ENCODE results near the gene PRKAG3. TPM values are rescaled to one million over a fixed set of nuclear protein-coding genes. Genes with fewer than 3 reads are reported as not detected.
"Not testable (repeated sequence)": the region's sequence is repeated elsewhere in the genome, so short reads cannot be mapped to it uniquely, and the experiment has no call there.

PRKAG3 gene
- total RNA-seq, 2 experiments from 2014 or later, result not detected

GRCh38 chr2:218777276-218777990 lies 54.2 kb downstream of the PRKAG3 start:
- Mint-ChIP-seq H3K27me3 (peaks cover 19% of the 10 kb centered on the region), H3K27ac (no peak overlapping the region), H3K36me3 (ENCODE audit: low read depth) (peaks cover 5% of the 10 kb centered on the region), H3K9me3 (peaks cover 20% of the 10 kb centered on the region), H3K4me1 (no peaks in the 10 kb centered on the region), H3K4me3 (no peak overlapping the region)
- CTCF ChIA-PET, result no interaction called here
- no peak for DNase-seq
- POLR2A ChIA-PET, result no interaction called here

GRCh38 chr2:218776488-218776887 lies 55.1 kb downstream of the PRKAG3 start:
- no peaks in the 10 kb centered on the region for H3K4me1 Mint-ChIP-seq
- no peak overlapping the region for H3K27ac Mint-ChIP-seq
- CTCF ChIA-PET, result interaction anchor here (1.3 kb wide), 1 partner anchor 40 kb away, joined by 4 read pairs; no protein-coding TSS in a partner anchor
- H3K36me3 Mint-ChIP-seq (ENCODE audit: low read depth), result peaks cover 5% of the 10 kb centered on the region
- H3K4me3 Mint-ChIP-seq, result no peak overlapping the region
- POLR2A ChIA-PET, result no interaction called here
- H3K27me3 Mint-ChIP-seq, result peaks cover 16% of the 10 kb centered on the region
- no peak for DNase-seq
- peaks cover 20% of the 10 kb centered on the region for H3K9me3 Mint-ChIP-seq

GRCh38 chr2:218773881-218774280 lies 57.7 kb downstream of the PRKAG3 start:
- H3K27me3 Mint-ChIP-seq, result no peaks in the 10 kb centered on the region
- H3K27ac Mint-ChIP-seq, result no peak overlapping the region
- peaks cover 5% of the 10 kb centered on the region for H3K36me3 Mint-ChIP-seq (ENCODE audit: low read depth)
- H3K4me3 Mint-ChIP-seq, result no peak overlapping the region
- H3K9me3 Mint-ChIP-seq, result peaks cover 18% of the 10 kb centered on the region
- no peaks in the 10 kb centered on the region for H3K4me1 Mint-ChIP-seq
- ChIA-PET POLR2A (no interaction called here), CTCF (interaction anchor here (1.0 kb wide), 1 partner anchor 9 kb away, joined by 3 read pairs; no protein-coding TSS in a partner anchor)
- DNase-seq, result no peak

- H3K27ac Mint-ChIP-seq; DNase-seq; H3K4me3 Mint-ChIP-seq; CTCF ChIA-PET; H3K27me3 Mint-ChIP-seq; H3K36me3 Mint-ChIP-seq (ENCODE audit: low read depth); POLR2A ChIA-PET; H3K4me1 Mint-ChIP-seq: not testable (repeated sequence)
- H3K9me3 Mint-ChIP-seq, result peaks cover 12% of the 10 kb centered on the region
Observed at GRCh38 chr2:218772759-218773158, 58.8 kb downstream of the PRKAG3 start.

Small RNAs within 50 kb of the gene (microRNA-seq; reads per million reads assigned to microRNA genes)
- not detected for gene MIR9500 (ENCODE audit: borderline microRNAs expressed, borderline replicate concordance)

Other genes starting within 250 kb of the PRKAG3 start
- under 1 TPM; 0.15 to 0.30 TPM for gene PLCD4, start 223.9 kb downstream of the PRKAG3 start, total RNA-seq
- gene ZNF142, start 172.2 kb downstream of the PRKAG3 start, total RNA-seq, result 10 to 100 TPM; 46.8 to 48.6 TPM
- gene BCS1L, start 172.1 kb downstream of the PRKAG3 start, total RNA-seq, result 10 to 100 TPM; 53.4 to 58.6 TPM
- gene RNF25, start 159.8 kb downstream of the PRKAG3 start, total RNA-seq, result 10 to 100 TPM; 20.6 to 29.8 TPM
- 10 to 100 TPM; 14.6 to 17.3 TPM for gene STK36, start 159.7 kb downstream of the PRKAG3 start, total RNA-seq
- gene TTLL4, start 121.0 kb downstream of the PRKAG3 start, total RNA-seq, result 10 to 100 TPM; 31.6 TPM
- gene CYP27A1, start 49.7 kb downstream of the PRKAG3 start, total RNA-seq, result under 1 TPM; 0.08 to 0.22 TPM
- not detected for gene WNT6, start 28.0 kb upstream of the PRKAG3 start, total RNA-seq
- under 1 TPM; 0.10 TPM for gene WNT10A, start 49.0 kb upstream of the PRKAG3 start, total RNA-seq
- not detected for gene CDK5R2, start 127.9 kb upstream of the PRKAG3 start, total RNA-seq
- not detected for gene FEV, start 153.4 kb upstream of the PRKAG3 start, total RNA-seq
- gene CRYBA2, start 161.6 kb upstream of the PRKAG3 start, total RNA-seq, result not detected
- not detected for gene CFAP65, start 209.7 kb upstream of the PRKAG3 start, total RNA-seq
- gene IHH, start 229.1 kb upstream of the PRKAG3 start, total RNA-seq, result not detected